GM21528 (cell line): ENCODE data around the gene IL5.

ENCODE experiments used
- ATAC-seq: cut with Tn5 transposase; IDR thresholded peaks from one replicate; pipeline ENCODE4 v1.9.1; 2021; ENCODE audit warnings: mild to moderate bottlenecking, moderate library complexity; ENCODE audit not compliant: unreplicated experiment, low FRiP score

Gene IL5

GRCh38 chr5:132499440-132500243 is 43.7 kb downstream of the IL5 start:
- ATAC-seq: no peak

GRCh38 chr5:132498686-132499271 is 44.5 kb downstream of the IL5 start:
- no peak for ATAC-seq

GRCh38 chr5:132498152-132498551 is 45.2 kb downstream of the IL5 start:
- no peak for ATAC-seq

- ATAC-seq: no peak
These were observed 45.8 kb downstream of the IL5 start for GRCh38 chr5:132497488-132497997.

GRCh38 chr5:132496631-132497487 is 46.5 kb downstream of the IL5 start:
- peak; percentile 54 for ATAC-seq

- ATAC-seq: peak; percentile 49
These were observed 47.1 kb downstream of the IL5 start for GRCh38 chr5:132496191-132496630.

- peak; percentile 26 for ATAC-seq
These were observed 47.6 kb downstream of the IL5 start for GRCh38 chr5:132495667-132496190.

GRCh38 chr5:132493821-132494220 is 49.5 kb downstream of the IL5 start:
- no peak for ATAC-seq

GRCh38 chr5:132493241-132493640 is 50.1 kb downstream of the IL5 start:
- no peak for ATAC-seq

GRCh38 chr5:132492386-132493125 is 50.8 kb downstream of the IL5 start:
- no peak for ATAC-seq
